DMS153 treated with DMSO at 0.1 percent for 48 hours (cell line): ENCODE data around the gene AEBP1.
"Not testable (repeated sequence)": the region's sequence is repeated elsewhere in the genome, so short reads cannot be mapped to it uniquely, and the experiment has no call there.

ENCODE experiments used
- DNase-seq: peaks from one replicate; lab custom pipeline; 2025; ENCODE audit not compliant: unreplicated experiment; lab: John Stamatoyannopoulos, UW

The AEBP1 gene

GRCh38 chr7:44116789-44117666, 12.9 kb downstream of the AEBP1 start:
- no peak for DNase-seq

GRCh38 chr7:44117801-44118429, 13.8 kb downstream of the AEBP1 start:
- no peak for DNase-seq

GRCh38 chr7:44119829-44120380, 15.8 kb downstream of the AEBP1 start:
- DNase-seq, result no peak

- DNase-seq, result no peak
Observed at GRCh38 chr7:44120395-44120794, 16.2 kb downstream of the AEBP1 start.

GRCh38 chr7:44121761-44122420, 17.7 kb downstream of the AEBP1 start:
- DNase-seq, result no peak

GRCh38 chr7:44122529-44122928, 18.4 kb downstream of the AEBP1 start:
- DNase-seq, result no peak

- peak; percentile 97 for DNase-seq
Observed at GRCh38 chr7:44123190-44124003, 19.3 kb downstream of the AEBP1 start, which contains the start of gene POLD2. Gene POLD2, minus strand, starts transcription at chr7:44123548. Its CDS starts 1,495 bp downstream, at chr7:44122053.

GRCh38 chr7:44124822-44125202, 20.7 kb downstream of the AEBP1 start:
- DNase-seq, result no peak

GRCh38 chr7:44126574-44126973, 22.4 kb downstream of the AEBP1 start:
- not testable (repeated sequence) for DNase-seq

- DNase-seq, result no peak
Observed at GRCh38 chr7:44127161-44127560, 23.0 kb downstream of the AEBP1 start.

GRCh38 chr7:44128721-44129582, 24.8 kb downstream of the AEBP1 start:
- DNase-seq, result no peak

- no peak for DNase-seq
Observed at GRCh38 chr7:44131173-44132029, 27.3 kb downstream of the AEBP1 start.

- no peak for DNase-seq
Observed at GRCh38 chr7:44132039-44132438, 27.9 kb downstream of the AEBP1 start.

GRCh38 chr7:44133295-44133694, 29.1 kb downstream of the AEBP1 start:
- DNase-seq, result no peak

GRCh38 chr7:44134943-44135628, 30.9 kb downstream of the AEBP1 start:
- DNase-seq, result no peak

GRCh38 chr7:44136731-44137130, 32.6 kb downstream of the AEBP1 start:
- DNase-seq, result no peak

GRCh38 chr7:44138698-44139097, 34.6 kb downstream of the AEBP1 start:
- no peak for DNase-seq

GRCh38 chr7:44139311-44140010, 35.3 kb downstream of the AEBP1 start:
- DNase-seq, result no peak
